ENCODE data around the gene GREB1.

GREB1 gene

DNA sequence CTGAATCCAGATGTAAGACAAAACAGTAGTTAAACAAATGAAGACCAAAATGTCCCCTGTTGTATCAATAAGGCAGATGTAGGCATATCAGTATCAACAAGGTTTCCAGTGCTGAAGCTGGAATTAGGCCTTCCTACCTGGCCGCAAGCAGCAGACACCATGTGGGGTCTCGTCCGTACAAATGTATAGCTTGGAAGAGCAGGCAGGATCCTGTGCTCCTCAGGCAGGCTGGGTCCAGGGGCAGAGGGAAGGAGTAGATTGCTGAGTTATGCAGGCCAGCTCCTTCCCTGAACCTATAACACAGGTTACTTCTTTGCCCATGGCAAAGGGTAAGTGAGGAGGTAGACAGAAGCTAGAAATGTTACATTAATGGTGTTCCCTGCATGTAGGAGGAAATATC, 112.7 kb downstream of the GREB1 start:
- TF ChIP-seq CTCF (conservative IDR thresholded peaks at IDR 0.05; ENCODE audit: control insufficient read depth, insufficient read depth, low read depth, low read length) = no peak
- H3K4me3 ChIP-seq (ENCODE audit: control insufficient read depth, low read depth, low read length) = no peak overlapping the region
- no peak for DNase-seq (ENCODE audit: low read depth)

DNA sequence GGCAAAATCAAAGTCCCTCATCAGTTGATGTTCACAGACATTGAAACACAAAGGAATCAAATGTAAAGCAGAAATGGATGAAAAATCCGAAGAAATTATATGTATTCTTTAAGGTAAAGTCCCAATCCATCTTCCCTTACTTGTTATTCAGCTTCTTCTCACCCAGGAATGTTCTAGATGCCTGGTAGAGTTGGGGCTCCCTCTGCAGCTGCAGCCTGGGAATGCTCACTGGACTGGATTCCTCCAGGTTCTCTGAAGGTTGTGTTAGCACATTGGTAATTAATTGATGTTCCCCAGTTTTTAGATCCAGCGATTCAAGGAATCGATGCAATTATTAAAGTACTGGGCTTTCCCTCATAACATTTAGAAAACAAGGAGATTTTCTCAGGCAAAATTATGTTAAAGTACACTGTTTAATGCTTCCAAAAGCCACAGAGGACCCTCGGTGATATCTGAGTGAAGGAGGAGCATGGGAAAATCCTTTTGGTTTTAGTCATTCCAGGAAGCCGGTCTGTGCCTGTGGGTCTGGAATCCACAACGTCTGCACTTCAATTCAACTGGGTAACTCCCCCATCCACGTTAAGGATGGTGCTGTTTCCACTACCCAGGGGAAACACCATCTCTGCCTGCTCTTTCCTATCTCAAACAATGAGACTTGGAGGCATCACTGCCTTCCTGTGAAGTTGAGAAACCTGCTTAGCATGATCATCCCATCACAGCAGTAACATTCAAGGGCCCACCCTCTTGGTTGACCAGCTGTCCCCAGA, 114.2 kb downstream of the GREB1 start:
- no peak overlapping the region for H3K4me3 ChIP-seq (ENCODE audit: control insufficient read depth, low read depth, low read length)
- peak; percentile 32 for TF ChIP-seq CTCF (conservative IDR thresholded peaks at IDR 0.05; ENCODE audit: control insufficient read depth, insufficient read depth, low read depth, low read length)
- peak; percentile 7 for DNase-seq (ENCODE audit: low read depth)

DNA sequence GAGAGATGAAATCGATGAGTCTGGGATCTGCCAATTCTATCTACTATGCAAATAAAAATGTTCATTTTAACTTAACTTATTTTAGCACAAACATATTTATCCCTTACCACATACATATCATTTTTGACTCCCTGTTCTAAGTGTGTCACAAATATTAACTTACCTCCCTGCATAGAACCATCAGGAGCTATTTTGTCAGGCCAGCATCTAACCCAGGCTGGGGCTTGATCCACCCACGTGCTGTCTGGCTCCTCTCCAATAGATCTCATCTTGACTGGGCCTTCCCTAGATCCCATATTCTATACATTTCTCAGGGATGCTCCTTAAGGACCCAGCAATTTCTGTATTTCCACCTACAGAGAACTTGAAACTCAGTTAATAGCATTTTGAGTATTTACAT, 115.2 kb downstream of the GREB1 start:
- H3K4me3 ChIP-seq (ENCODE audit: control insufficient read depth, low read depth, low read length) = no peak overlapping the region
- no peak for DNase-seq (ENCODE audit: low read depth)
- no peak for TF ChIP-seq CTCF (conservative IDR thresholded peaks at IDR 0.05; ENCODE audit: control insufficient read depth, insufficient read depth, low read depth, low read length)

DNA sequence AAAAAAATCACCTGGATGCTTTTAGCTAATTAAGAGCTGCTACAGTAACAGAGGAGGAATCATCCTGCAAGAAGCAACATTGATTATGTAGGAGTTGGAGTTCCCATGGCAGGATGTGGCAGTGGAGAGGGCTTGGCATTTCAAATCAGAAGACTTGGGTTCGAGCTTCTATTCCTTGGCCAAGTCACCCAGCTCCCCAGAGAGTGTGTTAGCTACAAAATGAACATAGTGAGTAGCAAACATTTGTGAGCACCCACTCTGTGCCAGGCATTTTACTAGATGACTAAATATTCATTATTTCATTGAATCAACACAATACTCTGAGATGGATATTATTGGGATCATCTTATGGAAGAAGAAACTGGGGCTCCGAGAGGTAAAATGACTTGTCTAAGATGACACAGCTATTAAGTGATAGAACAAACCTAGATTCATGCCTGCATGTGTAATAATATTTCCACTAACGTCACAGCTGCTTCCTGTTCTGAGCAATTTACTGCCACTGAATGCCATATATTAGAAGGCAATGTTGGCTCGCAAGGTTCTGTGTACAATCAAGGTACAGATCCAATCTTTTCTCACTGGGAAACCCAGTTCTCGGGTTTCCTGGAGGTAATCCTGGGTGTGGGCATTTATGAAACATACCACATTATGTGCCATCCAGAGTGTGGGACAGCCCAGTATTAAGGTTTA, 118.2 kb downstream of the GREB1 start:
- H3K4me3 ChIP-seq (ENCODE audit: control insufficient read depth, low read depth, low read length) = no peak overlapping the region
- no peak for TF ChIP-seq CTCF (conservative IDR thresholded peaks at IDR 0.05; ENCODE audit: control insufficient read depth, insufficient read depth, low read depth, low read length)
- DNase-seq (ENCODE audit: low read depth) = no peak

GRCh38 chr2:11652553-11652952, 118.7 kb downstream of the GREB1 start:
- H3K4me3 ChIP-seq (ENCODE audit: control insufficient read depth, low read depth, low read length) = no peak overlapping the region
- no peak for TF ChIP-seq CTCF (conservative IDR thresholded peaks at IDR 0.05; ENCODE audit: control insufficient read depth, insufficient read depth, low read depth, low read length)
- DNase-seq (ENCODE audit: low read depth) = no peak

- DNase-seq (ENCODE audit: low read depth) = no peak
- H3K4me3 ChIP-seq (ENCODE audit: control insufficient read depth, low read depth, low read length) = no peak overlapping the region
- no peak for TF ChIP-seq CTCF (conservative IDR thresholded peaks at IDR 0.05; ENCODE audit: control insufficient read depth, insufficient read depth, low read depth, low read length)
Measured at GRCh38 chr2:11655495-11655894, 121.7 kb downstream of the GREB1 start.
